Peyer's patch (tissue), 4 donors: ENCODE measurements around the gene ARRDC4. TPM values are rescaled to one million over a fixed set of nuclear protein-coding genes. Genes with fewer than 3 reads are reported as not detected.

Experiments
- DNase-seq, 3 donors: peaks; one replicate each; pipeline ENCODE4 v3.0.0-alpha.2; 2017 to 2019
- H3K27ac ChIP-seq, 4 donors: fragments of 200-600 bp; sonication (generic); one replicate each; pipeline ENCODE4 v1.5.1; 2016 to 2019
- H3K27me3 ChIP-seq, 2 donors: fragments of 200-600 bp; sonication (generic); one replicate each; pipeline ENCODE4 v1.5.1; 2019
- H3K36me3 ChIP-seq, 3 donors: fragments of 200-600 bp; sonication (generic); one replicate each; pipeline ENCODE4 v1.5.1; 2016 to 2019
- H3K4me1 ChIP-seq, 4 donors: fragments of 200-600 bp; sonication (generic); one replicate each; pipeline ENCODE4 v1.5.1; 2016 to 2019
- H3K4me3 ChIP-seq, 4 donors: fragments of 200-600 bp; sonication (generic); 1 replicate in 3 of 4; 2 replicates in 1 of 4; pipeline ENCODE4 v1.5.1; 2016 to 2019; ENCODE audit warnings: mild to moderate bottlenecking in 1 of 4
- H3K9me3 ChIP-seq, 4 donors: fragments of 200-600 bp; sonication (generic); one replicate each; pipeline ENCODE4 v1.5.1; 2016 to 2019; ENCODE audit warnings: mild to moderate bottlenecking in 1 of 4
- POLR2A ChIP-seq, 2 donors: fragments of 450-650 bp; IDR thresholded peaks; one replicate each; pipeline ENCODE4 v1.5.1; 2017; ENCODE audit warnings: antibody characterized with exemption in 2 of 2, mild to moderate bottlenecking in 2 of 2, moderate library complexity in 2 of 2
- total RNA-seq, 4 donors: library from RNA; depleted of rRNA; stranded (reverse); fragments of >200 nt; gene quantifications; one replicate each; pipeline ENCODE4 v1.1.0, GENCODE V29; 2016
- TF ChIP-seq, protein P1 (sequence below), 6 experiments: fragments of 450-650 bp in 4 of 6; fragments of 200-600 bp in 2 of 6; sonication (generic) in 1 of 6; IDR thresholded peaks; one replicate each; pipeline ENCODE4 v1.5.1; 2017 to 2019; ENCODE audit warnings: antibody characterized with exemption in 6 of 6, mild to moderate bottlenecking in 3 of 6, moderate library complexity in 1 of 6

The ARRDC4 gene
- total RNA-seq, 4 donors from 2014 or later = 28.2 to 110 (median 76.9) TPM

GRCh38 chr15:97976766-97977503 lies 16.4 kb downstream of the ARRDC4 start:
- DNase-seq = no peak
- no peak for TF ChIP-seq POLR2A (IDR thresholded peaks at IDR 0.05)
- TF ChIP-seq, protein P1, sequence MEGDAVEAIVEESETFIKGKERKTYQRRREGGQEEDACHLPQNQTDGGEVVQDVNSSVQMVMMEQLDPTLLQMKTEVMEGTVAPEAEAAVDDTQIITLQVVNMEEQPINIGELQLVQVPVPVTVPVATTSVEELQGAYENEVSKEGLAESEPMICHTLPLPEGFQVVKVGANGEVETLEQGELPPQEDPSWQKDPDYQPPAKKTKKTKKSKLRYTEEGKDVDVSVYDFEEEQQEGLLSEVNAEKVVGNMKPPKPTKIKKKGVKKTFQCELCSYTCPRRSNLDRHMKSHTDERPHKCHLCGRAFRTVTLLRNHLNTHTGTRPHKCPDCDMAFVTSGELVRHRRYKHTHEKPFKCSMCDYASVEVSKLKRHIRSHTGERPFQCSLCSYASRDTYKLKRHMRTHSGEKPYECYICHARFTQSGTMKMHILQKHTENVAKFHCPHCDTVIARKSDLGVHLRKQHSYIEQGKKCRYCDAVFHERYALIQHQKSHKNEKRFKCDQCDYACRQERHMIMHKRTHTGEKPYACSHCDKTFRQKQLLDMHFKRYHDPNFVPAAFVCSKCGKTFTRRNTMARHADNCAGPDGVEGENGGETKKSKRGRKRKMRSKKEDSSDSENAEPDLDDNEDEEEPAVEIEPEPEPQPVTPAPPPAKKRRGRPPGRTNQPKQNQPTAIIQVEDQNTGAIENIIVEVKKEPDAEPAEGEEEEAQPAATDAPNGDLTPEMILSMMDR (IDR thresholded peaks at IDR 0.05) = no peak
- Histone ChIP-seq H3K4me3 (no peak overlapping the region), H3K36me3 (peaks cover 0 to 26% (median 0%) of the 10 kb centered on the region in 3 donors), H3K27ac (no peak overlapping the region), H3K27me3 (no peaks in the 10 kb centered on the region), H3K4me1 (no peaks in the 10 kb centered on the region), H3K9me3 (no peaks in the 10 kb centered on the region)

- no peaks in the 10 kb centered on the region for H3K27me3 ChIP-seq
- DNase-seq = no peak
- no peaks in the 10 kb centered on the region for H3K4me1 ChIP-seq
- H3K4me3 ChIP-seq = no peak overlapping the region
- TF ChIP-seq POLR2A (IDR thresholded peaks at IDR 0.05) = no peak
- TF ChIP-seq, protein P1 (IDR thresholded peaks at IDR 0.05) = no peak
- H3K27ac ChIP-seq = no peak overlapping the region
- peaks cover 0 to 18% (median 0%) of the 10 kb centered on the region in 3 donors for H3K36me3 ChIP-seq
- H3K9me3 ChIP-seq = no peaks in the 10 kb centered on the region
Observed at GRCh38 chr15:97977734-97978133, 17.2 kb downstream of the ARRDC4 start.

GRCh38 chr15:97978401-97979139 lies 18.1 kb downstream of the ARRDC4 start:
- no peak overlapping the region for H3K27ac ChIP-seq
- H3K27me3 ChIP-seq = no peaks in the 10 kb centered on the region
- no peaks in the 10 kb centered on the region for H3K4me1 ChIP-seq
- TF ChIP-seq POLR2A (IDR thresholded peaks at IDR 0.05) = no peak
- TF ChIP-seq, protein P1 (IDR thresholded peaks at IDR 0.05) = no peak
- no peak overlapping the region for H3K4me3 ChIP-seq
- peaks cover 0 to 9% (median 0%) of the 10 kb centered on the region in 3 donors for H3K36me3 ChIP-seq
- H3K9me3 ChIP-seq = no peaks in the 10 kb centered on the region
- no peak for DNase-seq

GRCh38 chr15:97979140-97979520 lies 18.6 kb downstream of the ARRDC4 start:
- no peaks in the 10 kb centered on the region for H3K9me3 ChIP-seq
- H3K36me3 ChIP-seq = peaks cover 0 to 4% (median 0%) of the 10 kb centered on the region in 3 donors
- H3K4me1 ChIP-seq = no peaks in the 10 kb centered on the region
- TF ChIP-seq POLR2A (IDR thresholded peaks at IDR 0.05) = no peak
- TF ChIP-seq, protein P1 (IDR thresholded peaks at IDR 0.05) = no peak
- no peaks in the 10 kb centered on the region for H3K27me3 ChIP-seq
- H3K4me3 ChIP-seq = no peak overlapping the region
- no peak overlapping the region for H3K27ac ChIP-seq
- no peak for DNase-seq

DNA sequence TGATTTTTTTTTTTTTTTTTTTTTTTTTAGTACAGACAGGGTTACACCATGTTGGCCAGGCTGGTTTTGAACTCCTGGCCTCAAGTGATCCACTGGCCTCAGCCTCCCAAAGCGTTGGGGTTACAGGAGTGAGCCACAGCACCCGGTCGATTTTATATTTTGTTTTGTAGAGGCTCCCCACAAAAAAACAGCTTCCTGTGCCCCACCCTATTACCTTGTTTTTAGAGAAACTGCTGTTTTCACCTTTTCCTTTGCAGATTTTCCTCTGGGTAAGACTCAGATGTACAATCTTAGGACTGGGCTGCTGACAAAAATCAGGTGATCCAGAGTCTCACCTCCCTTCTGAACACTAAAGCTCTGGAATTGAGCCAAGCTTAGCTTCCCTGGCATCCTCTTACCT lies 20.6 kb downstream of the ARRDC4 start:
- Histone ChIP-seq H3K27me3 (no peaks in the 10 kb centered on the region), H3K4me3 (no peak overlapping the region), H3K27ac (no peak overlapping the region), H3K36me3 (no peaks in the 10 kb centered on the region), H3K9me3 (no peaks in the 10 kb centered on the region), H3K4me1 (no peaks in the 10 kb centered on the region)
- DNase-seq = no peak
- no peak for TF ChIP-seq POLR2A (IDR thresholded peaks at IDR 0.05)
- TF ChIP-seq, protein P1 (IDR thresholded peaks at IDR 0.05) = no peak
